Bronchial epithelial cell (primary cell): Measurements from ENCODE around the gene PPIF. TPM values are rescaled to one million over a fixed set of nuclear protein-coding genes. Genes with fewer than 3 reads are reported as not detected.

Source experiments
- DNase-seq: peaks from one replicate; pipeline ENCODE4 v3.0.0-alpha.2; 2010; ENCODE audit warnings: low read depth
- FAIRE-seq: peaks from 2 replicates; lab custom pipeline; 2011; peaks lifted over from hg19 to GRCh38; lab: Jason Lieb, UNC
- H3K27me3 ChIP-seq: 2 replicates; pipeline ENCODE4 v1.5.1; 2011; ENCODE audit warnings: low read length; ENCODE audit not compliant: control insufficient read depth, insufficient read depth
- H3K36me3 ChIP-seq: 2 replicates; pipeline ENCODE4 v1.5.1; 2011; ENCODE audit warnings: low read length; ENCODE audit not compliant: control insufficient read depth, insufficient read depth
- H3K4me3 ChIP-seq: 2 replicates; pipeline ENCODE4 v1.5.1; 2011; ENCODE audit warnings: mild to moderate bottlenecking, low read depth, low read length, control low read depth
- CTCF ChIP-seq: IDR thresholded peaks from 2 replicates; pipeline ENCODE4 v1.5.1; 2011; ENCODE audit warnings: mild to moderate bottlenecking, moderate library complexity, low read length, control low read depth, inconsistent platforms; ENCODE audit not compliant: insufficient read depth, severe bottlenecking
- total RNA-seq: library from RNA; depleted of rRNA; stranded (reverse); fragments of >200 nt; gene quantifications from 2 replicates; pipeline ENCODE4 v1.2.1, GENCODE V29; 2014

PPIF gene
- total RNA-seq, 1 donor from 2014 or later: 27.1 TPM

DNA sequence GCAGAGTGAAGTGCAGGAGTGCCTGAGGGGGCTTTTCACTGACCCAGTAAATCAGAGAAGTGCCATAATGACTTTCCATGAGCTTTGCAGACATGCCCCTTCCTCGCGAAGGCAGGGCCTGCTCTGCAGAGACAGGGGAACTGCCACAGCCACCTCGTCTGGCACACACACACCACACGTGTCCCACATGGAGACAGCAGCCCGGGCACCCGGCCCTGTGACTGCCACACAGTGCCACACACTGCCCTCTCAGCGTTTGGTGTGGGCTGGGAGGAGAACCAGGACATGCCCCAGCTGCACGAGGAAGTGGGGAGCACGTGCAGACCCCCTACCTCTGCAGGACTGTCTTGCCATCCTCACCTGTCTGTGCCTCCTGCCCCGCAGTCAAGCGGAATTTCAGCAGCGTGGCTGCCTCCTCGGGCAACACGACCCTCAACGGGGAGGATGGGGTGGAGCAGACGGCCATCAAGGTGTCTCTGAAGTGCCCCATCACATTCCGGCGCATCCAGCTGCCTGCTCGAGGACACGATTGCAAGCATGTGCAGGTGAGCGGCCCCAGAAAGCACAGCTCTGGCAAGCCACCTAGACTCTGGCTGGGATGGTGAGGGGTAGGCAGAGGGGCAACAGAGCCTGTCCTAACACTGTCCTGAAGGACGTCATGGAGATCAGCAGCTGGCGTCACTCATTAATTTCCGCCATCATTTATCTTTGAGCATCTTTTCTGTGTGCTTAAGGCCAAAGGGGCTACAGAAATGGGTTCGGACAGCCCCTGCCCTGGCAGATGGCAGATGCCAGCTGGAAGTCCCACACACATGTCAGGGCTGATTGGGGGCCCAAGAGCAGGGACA, 43.4 kb upstream of the PPIF start:
- Histone ChIP-seq H3K36me3 (peaks cover 74% of the 10 kb centered on the region), H3K4me3 (no peak overlapping the region), H3K27me3 (no peaks in the 10 kb centered on the region)
- TF ChIP-seq CTCF: no peak
- DNase-seq (no peak), FAIRE-seq (no peak)

DNA sequence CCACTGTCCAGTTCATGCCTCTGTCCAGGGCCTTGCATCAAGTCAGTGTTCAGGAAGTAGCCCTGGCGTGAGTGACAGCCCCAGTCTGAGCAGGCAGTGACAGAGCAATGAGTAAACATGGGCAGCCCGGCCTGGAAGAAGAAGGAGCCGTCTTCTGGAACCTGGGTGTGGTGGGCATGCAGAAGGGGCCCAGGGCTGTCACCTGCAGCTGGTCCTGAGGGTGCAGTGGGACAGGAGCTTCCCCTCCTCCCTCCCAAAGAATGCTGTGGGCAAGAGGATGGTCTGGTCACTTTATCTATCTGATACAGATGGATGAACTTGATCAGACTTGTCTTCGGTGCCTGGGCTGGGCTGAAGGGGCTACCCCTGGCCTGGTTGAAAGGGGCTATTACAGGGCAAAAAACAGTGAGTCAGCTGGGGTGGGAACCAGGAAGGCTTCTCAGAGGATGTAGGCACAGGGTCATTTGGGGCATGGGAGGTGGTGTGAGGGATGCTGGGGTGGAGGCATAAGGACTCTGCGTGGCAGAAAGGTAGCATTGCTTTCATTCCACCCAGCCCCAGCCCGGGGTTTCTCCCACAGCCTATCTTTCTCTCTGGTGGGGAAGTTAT, 42.7 kb upstream of the PPIF start:
- H3K36me3 ChIP-seq: peaks cover 69% of the 10 kb centered on the region
- no peak for TF ChIP-seq CTCF
- FAIRE-seq (no peak), DNase-seq (peak; percentile 43)
- H3K27me3 ChIP-seq: no peaks in the 10 kb centered on the region
- H3K4me3 ChIP-seq: no peak overlapping the region

DNA sequence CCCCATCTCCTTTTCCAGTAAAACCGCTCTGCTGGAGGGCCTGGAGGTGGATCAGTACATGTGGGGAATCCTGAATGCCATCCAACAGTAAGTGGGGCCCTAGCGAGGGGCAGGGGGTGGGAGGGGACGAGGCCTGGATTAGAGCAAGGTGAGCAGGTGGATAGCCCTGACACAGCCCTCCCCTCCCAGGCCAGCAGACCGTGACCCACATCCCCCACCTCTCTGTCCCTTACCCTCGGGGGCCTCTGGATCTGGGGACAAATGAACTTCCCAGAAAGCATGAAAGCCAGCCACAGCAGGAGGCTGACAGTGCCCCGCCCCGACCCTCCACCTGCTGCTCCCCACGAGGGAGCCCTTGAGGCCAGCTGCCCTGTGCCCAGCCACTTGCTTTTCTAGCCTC, 41.8 kb upstream of the PPIF start:
- Histone ChIP-seq H3K27me3 (no peaks in the 10 kb centered on the region), H3K4me3 (no peak overlapping the region), H3K36me3 (peaks cover 69% of the 10 kb centered on the region)
- FAIRE-seq: no peak
- DNase-seq: no peak
- TF ChIP-seq CTCF: no peak

DNA sequence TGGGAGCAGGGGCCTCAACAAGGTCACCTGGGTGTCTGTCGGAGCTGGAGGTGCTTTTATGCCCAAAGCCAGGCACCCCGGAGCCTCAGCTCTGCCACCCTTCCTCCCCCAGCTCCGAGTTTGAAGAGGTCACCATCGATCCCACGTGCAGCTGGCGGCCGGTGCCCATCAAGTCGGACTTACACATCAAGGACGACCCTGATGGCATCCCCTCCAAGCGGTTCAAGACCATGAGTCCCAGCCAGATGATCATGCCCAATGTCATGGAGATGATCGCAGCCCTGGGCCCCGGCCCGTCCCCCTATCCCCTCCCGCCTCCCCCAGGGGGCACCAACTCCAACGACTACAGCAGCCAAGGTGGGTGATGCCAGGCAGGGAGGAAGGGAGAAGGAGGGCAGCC, 41.3 kb upstream of the PPIF start:
- Histone ChIP-seq H3K4me3 (no peak overlapping the region), H3K36me3 (peaks cover 64% of the 10 kb centered on the region), H3K27me3 (no peaks in the 10 kb centered on the region)
- DNase-seq (no peak), FAIRE-seq (no peak)
- no peak for TF ChIP-seq CTCF

GRCh38 chr10:79306644-79307220, 40.5 kb upstream of the PPIF start:
- FAIRE-seq: no peak
- no peak for TF ChIP-seq CTCF

More at GRCh38 chr10:79306644-79307220, 40.5 kb upstream of the PPIF start:
- DNase-seq: no peak
- peaks cover 56% of the 10 kb centered on the region for H3K36me3 ChIP-seq
- H3K4me3 ChIP-seq: no peak overlapping the region
- H3K27me3 ChIP-seq: no peaks in the 10 kb centered on the region
